ENCODE results near the gene RPGR.

DNA sequence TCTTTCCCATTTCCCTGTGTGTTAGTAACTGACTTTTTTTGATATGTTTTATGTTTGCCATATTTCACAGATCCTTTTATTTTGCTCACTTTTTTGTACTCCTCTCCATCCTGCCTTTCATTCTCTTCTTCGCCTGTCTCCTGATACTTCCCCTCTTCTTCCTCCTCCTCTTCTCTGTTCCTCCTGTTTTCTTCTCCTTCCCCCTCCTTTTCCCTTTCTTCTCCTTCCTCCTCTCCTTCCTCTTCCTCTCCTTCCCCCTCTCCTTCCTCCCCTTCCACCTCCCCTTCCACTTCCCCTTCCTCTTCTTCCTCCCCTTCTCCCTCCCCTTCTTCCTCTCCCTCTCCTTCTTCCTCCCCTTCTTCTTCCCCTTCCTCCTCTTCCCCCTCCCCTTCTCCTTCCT, 41.7 kb downstream of the RPGR start:
- TF ChIP-seq POLR2A (IDR thresholded peaks at IDR 0.05; ENCODE audit: low read depth) (no peak), POLR2AphosphoS5 (IDR thresholded peaks at IDR 0.05) (no peak)

Measured in esophagus muscularis mucosa (tissue), 2 donors.